ENCODE data around the gene LY6G5B.

Gene LY6G5B

GRCh38 chr6:31661262-31662123 lies 8.3 kb upstream of the LY6G5B start:
- no peak for ATAC-seq (replicated peaks; ENCODE audit: extremely low read depth, poor library complexity, severe bottlenecking)
- H3K4me3 Mint-ChIP-seq = peak overlapping the region; percentile 90

GRCh38 chr6:31662124-31662723 lies 7.6 kb upstream of the LY6G5B start:
- DNase-seq (ENCODE audit: low spot score in 2 of 2) (no peak), ATAC-seq (replicated peaks; ENCODE audit: extremely low read depth, poor library complexity, severe bottlenecking) (no peak)
- Mint-ChIP-seq H3K4me1 (peaks cover 76% of the 10 kb centered on the region), H3K27ac (ENCODE audit: low read depth) (no peak overlapping the region), H3K36me3 (ENCODE audit: insufficient read depth) (peaks cover 38% of the 10 kb centered on the region), H3K27me3 (no peaks in the 10 kb centered on the region), H3K4me3 (peak overlapping the region; percentile 96), H3K9me3 (no peaks in the 10 kb centered on the region)

More at GRCh38 chr6:31661262-31662123, 8.3 kb upstream of the LY6G5B start:
- peaks cover 74% of the 10 kb centered on the region for H3K4me1 Mint-ChIP-seq
- no peak for DNase-seq (ENCODE audit: low spot score in 2 of 2)
- no peaks in the 10 kb centered on the region for H3K9me3 Mint-ChIP-seq
- peak overlapping the region; percentile 78 for H3K27ac Mint-ChIP-seq (ENCODE audit: low read depth)
- H3K36me3 Mint-ChIP-seq (ENCODE audit: insufficient read depth) = peaks cover 38% of the 10 kb centered on the region
- no peaks in the 10 kb centered on the region for H3K27me3 Mint-ChIP-seq

GRCh38 chr6:31663126-31663960 lies 6.4 kb upstream of the LY6G5B start:
- ATAC-seq (replicated peaks; ENCODE audit: extremely low read depth, poor library complexity, severe bottlenecking) (no peak), DNase-seq (ENCODE audit: low spot score in 2 of 2) (no peak)
- peak overlapping the region; percentile 94 for H3K27ac Mint-ChIP-seq (ENCODE audit: low read depth)
- no peaks in the 10 kb centered on the region for H3K9me3 Mint-ChIP-seq
- peaks cover 38% of the 10 kb centered on the region for H3K36me3 Mint-ChIP-seq (ENCODE audit: insufficient read depth)
- H3K27me3 Mint-ChIP-seq = no peaks in the 10 kb centered on the region
- peak overlapping the region; percentile 96 for H3K4me3 Mint-ChIP-seq
- peaks cover 73% of the 10 kb centered on the region for H3K4me1 Mint-ChIP-seq

- no peaks in the 10 kb centered on the region for H3K9me3 Mint-ChIP-seq
- ATAC-seq (replicated peaks; ENCODE audit: extremely low read depth, poor library complexity, severe bottlenecking) = no peak
- peaks cover 37% of the 10 kb centered on the region for H3K36me3 Mint-ChIP-seq (ENCODE audit: insufficient read depth)
- H3K4me3 Mint-ChIP-seq = peak overlapping the region; percentile 96
- H3K27me3 Mint-ChIP-seq = no peaks in the 10 kb centered on the region
- DNase-seq (ENCODE audit: low spot score in 2 of 2) = no peak
- peak overlapping the region; percentile 94 for H3K27ac Mint-ChIP-seq (ENCODE audit: low read depth)
- peaks cover 65% of the 10 kb centered on the region for H3K4me1 Mint-ChIP-seq
Observed at GRCh38 chr6:31663961-31664789, 5.6 kb upstream of the LY6G5B start.

- ATAC-seq (replicated peaks; ENCODE audit: extremely low read depth, poor library complexity, severe bottlenecking) (peak; percentile 44), DNase-seq (ENCODE audit: low spot score in 2 of 2) (peak; percentile 80 to 82)
- H3K36me3 Mint-ChIP-seq (ENCODE audit: insufficient read depth) = peaks cover 42% of the 10 kb centered on the region
- H3K27me3 Mint-ChIP-seq = no peaks in the 10 kb centered on the region
- H3K4me3 Mint-ChIP-seq = peak within 1 kb of the TSS; percentile 96
- H3K9me3 Mint-ChIP-seq = no peaks in the 10 kb centered on the region
- peak within 1 kb of the TSS; percentile 94 for H3K27ac Mint-ChIP-seq (ENCODE audit: low read depth)
- H3K4me1 Mint-ChIP-seq = peaks cover 57% of the 10 kb centered on the region
Observed at GRCh38 chr6:31664790-31665500, 4.8 kb upstream of the LY6G5B start, which contains the start of gene GPANK1. Gene GPANK1 (minus strand): TSS chr6:31664997. CDS start chr6:31664478, 519 bp downstream.

- DNase-seq (ENCODE audit: low spot score in 2 of 2) (peak; percentile 91 to 97), ATAC-seq (replicated peaks; ENCODE audit: extremely low read depth, poor library complexity, severe bottlenecking) (peak; percentile 87)
- peaks cover 53% of the 10 kb centered on the region for H3K4me1 Mint-ChIP-seq
- peaks cover 47% of the 10 kb centered on the region for H3K36me3 Mint-ChIP-seq (ENCODE audit: insufficient read depth)
- no peaks in the 10 kb centered on the region for H3K9me3 Mint-ChIP-seq
- H3K27me3 Mint-ChIP-seq = no peaks in the 10 kb centered on the region
- H3K27ac Mint-ChIP-seq (ENCODE audit: low read depth) = peak within 1 kb of the TSS; percentile 94
- peak within 1 kb of the TSS; percentile 96 for H3K4me3 Mint-ChIP-seq
Observed at GRCh38 chr6:31665501-31666336, 4.1 kb upstream of the LY6G5B start, which contains the start of gene CSNK2B. Gene CSNK2B (plus strand): TSS chr6:31666080. CDS start chr6:31666832, 752 bp downstream.

GRCh38 chr6:31666337-31666965 lies 3.3 kb upstream of the LY6G5B start:
- no peak for DNase-seq (ENCODE audit: low spot score in 2 of 2)
- H3K4me3 Mint-ChIP-seq = peak overlapping the region; percentile 96
- no peak for ATAC-seq (replicated peaks; ENCODE audit: extremely low read depth, poor library complexity, severe bottlenecking)
- H3K4me1 Mint-ChIP-seq = peaks cover 45% of the 10 kb centered on the region
- no peaks in the 10 kb centered on the region for H3K9me3 Mint-ChIP-seq
- peaks cover 45% of the 10 kb centered on the region for H3K36me3 Mint-ChIP-seq (ENCODE audit: insufficient read depth)
- H3K27me3 Mint-ChIP-seq = no peaks in the 10 kb centered on the region
- peak overlapping the region; percentile 94 for H3K27ac Mint-ChIP-seq (ENCODE audit: low read depth)

GRCh38 chr6:31676322-31676903 lies 6.6 kb downstream of the LY6G5B start:
- DNase-seq (ENCODE audit: low spot score in 2 of 2) = no peak
- Mint-ChIP-seq H3K4me1 (peaks cover 20% of the 10 kb centered on the region), H3K4me3 (no peak overlapping the region), H3K9me3 (no peaks in the 10 kb centered on the region), H3K27ac (ENCODE audit: low read depth) (peak overlapping the region; percentile 60), H3K27me3 (no peaks in the 10 kb centered on the region), H3K36me3 (ENCODE audit: insufficient read depth) (peaks cover 13% of the 10 kb centered on the region)
- ATAC-seq (replicated peaks; ENCODE audit: extremely low read depth, poor library complexity, severe bottlenecking) = no peak

- Mint-ChIP-seq H3K27ac (ENCODE audit: low read depth) (no peak overlapping the region), H3K4me3 (no peak overlapping the region), H3K27me3 (no peaks in the 10 kb centered on the region), H3K4me1 (peaks cover 23% of the 10 kb centered on the region), H3K36me3 (ENCODE audit: insufficient read depth) (peaks cover 12% of the 10 kb centered on the region), H3K9me3 (no peaks in the 10 kb centered on the region)
- DNase-seq (ENCODE audit: low spot score in 2 of 2) (no peak), ATAC-seq (replicated peaks; ENCODE audit: extremely low read depth, poor library complexity, severe bottlenecking) (no peak)
Observed at GRCh38 chr6:31676904-31677303, 7.1 kb downstream of the LY6G5B start.

GRCh38 chr6:31677955-31678354 lies 8.2 kb downstream of the LY6G5B start:
- Mint-ChIP-seq H3K27ac (ENCODE audit: low read depth) (no peak overlapping the region), H3K27me3 (no peaks in the 10 kb centered on the region), H3K9me3 (no peaks in the 10 kb centered on the region), H3K36me3 (ENCODE audit: insufficient read depth) (peaks cover 9% of the 10 kb centered on the region), H3K4me3 (no peak overlapping the region), H3K4me1 (peaks cover 23% of the 10 kb centered on the region)
- no peak for DNase-seq (ENCODE audit: low spot score in 2 of 2)
- no peak for ATAC-seq (replicated peaks; ENCODE audit: extremely low read depth, poor library complexity, severe bottlenecking)
